Measurements from ENCODE around the gene IL33.

IL33 gene

DNA sequence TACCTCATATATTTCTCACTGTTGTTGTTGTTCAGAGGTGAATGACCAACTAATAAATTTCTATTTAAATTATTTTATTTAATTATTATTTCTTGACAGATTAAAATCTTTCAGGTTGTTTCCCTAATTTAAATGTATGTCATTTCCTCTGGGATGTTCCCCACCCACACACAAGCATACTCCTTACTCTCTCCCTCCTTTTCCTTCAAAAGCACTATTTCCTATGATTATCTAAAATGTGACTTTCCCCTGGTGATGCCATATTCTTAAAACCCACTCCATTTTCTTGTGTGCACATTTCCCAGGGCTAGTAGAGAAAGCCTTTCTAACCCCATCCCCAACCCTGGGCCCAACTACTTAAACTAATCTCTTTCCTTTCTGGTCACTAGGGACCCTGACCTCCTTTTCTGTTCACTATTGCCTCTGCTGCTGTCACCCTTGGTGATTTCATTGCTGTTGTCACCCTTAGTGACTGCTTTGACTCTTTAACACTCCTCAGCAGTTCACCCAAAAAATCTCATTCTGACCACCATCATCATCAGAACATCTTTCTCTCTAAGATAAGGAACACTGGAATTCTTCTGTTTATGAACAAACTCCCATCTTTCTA, 16.8 kb downstream of the IL33 start:
- no peak for ATAC-seq
- TF ChIP-seq ZNF565 (CRISPR knock-in tag; conservative IDR thresholded peaks at IDR 0.05; ENCODE audit: low read depth) (no peak), TOX (CRISPR knock-in tag; IDR thresholded peaks at IDR 0.05; ENCODE audit: borderline replicate concordance) (no peak), ARNTL (CRISPR knock-in tag; IDR thresholded peaks at IDR 0.05; ENCODE audit: borderline replicate concordance, low read depth) (no peak), CSRNP3 (CRISPR knock-in tag; IDR thresholded peaks at IDR 0.05) (no peak), ISL1 (CRISPR knock-in tag; IDR thresholded peaks at IDR 0.05) (no peak), PATZ1 (CRISPR knock-in tag; IDR thresholded peaks at IDR 0.05; ENCODE audit: borderline replicate concordance) (no peak), ZNF70 (CRISPR knock-in tag; IDR thresholded peaks at IDR 0.05) (no peak), PPARA (CRISPR knock-in tag; IDR thresholded peaks at IDR 0.05; ENCODE audit: borderline replicate concordance) (no peak), CSDC2 (CRISPR knock-in tag; IDR thresholded peaks at IDR 0.05) (no peak), SNAI2 (CRISPR knock-in tag; IDR thresholded peaks at IDR 0.05) (no peak), ZFP30 (CRISPR knock-in tag; IDR thresholded peaks at IDR 0.05) (no peak), TSHZ2 (CRISPR knock-in tag; IDR thresholded peaks at IDR 0.05) (no peak), RARB (CRISPR knock-in tag; IDR thresholded peaks at IDR 0.05) (no peak), CREB5 (CRISPR knock-in tag; IDR thresholded peaks at IDR 0.05; ENCODE audit: low read depth) (no peak), ZNF8 (CRISPR knock-in tag; IDR thresholded peaks at IDR 0.05) (no peak), GLIS3 (CRISPR knock-in tag; IDR thresholded peaks at IDR 0.05) (no peak), OSR1 (CRISPR knock-in tag; IDR thresholded peaks at IDR 0.05) (no peak)

DNA sequence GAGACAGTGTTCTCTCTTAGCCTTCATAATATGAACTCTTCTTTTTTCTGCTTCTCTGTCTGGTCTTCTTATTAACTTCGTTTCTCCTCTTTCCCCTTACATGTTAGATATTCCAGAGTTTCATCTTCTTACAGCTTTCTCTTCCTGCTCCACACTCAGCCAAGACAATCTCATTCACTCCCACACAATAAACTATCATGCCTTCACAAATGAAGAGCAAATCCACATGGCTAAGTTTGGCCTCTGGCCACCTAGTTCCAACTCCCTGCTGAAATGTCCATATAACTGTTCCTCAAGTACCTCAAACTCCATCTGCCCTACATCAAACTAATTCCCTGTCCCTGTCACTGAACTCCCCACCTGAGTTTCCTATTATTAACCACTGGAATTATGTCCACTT, 18.4 kb downstream of the IL33 start:
- TF ChIP-seq BACH2 (CRISPR knock-in tag; IDR thresholded peaks at IDR 0.05; ENCODE audit: borderline replicate concordance) (no peak), CSDC2 (CRISPR knock-in tag; IDR thresholded peaks at IDR 0.05) (no peak), ZFP3 (CRISPR knock-in tag; IDR thresholded peaks at IDR 0.05) (no peak), ESRRG (CRISPR knock-in tag; IDR thresholded peaks at IDR 0.05) (no peak), GLIS3 (CRISPR knock-in tag; IDR thresholded peaks at IDR 0.05) (no peak), SNAI2 (CRISPR knock-in tag; IDR thresholded peaks at IDR 0.05) (no peak), POU6F1 (CRISPR knock-in tag; IDR thresholded peaks at IDR 0.05; ENCODE audit: borderline replicate concordance, low read depth) (no peak), RARB (CRISPR knock-in tag; IDR thresholded peaks at IDR 0.05) (no peak), ZNF8 (CRISPR knock-in tag; IDR thresholded peaks at IDR 0.05) (no peak), ARNTL (CRISPR knock-in tag; IDR thresholded peaks at IDR 0.05; ENCODE audit: borderline replicate concordance, low read depth) (no peak), TSHZ2 (CRISPR knock-in tag; IDR thresholded peaks at IDR 0.05) (no peak), PPARA (CRISPR knock-in tag; IDR thresholded peaks at IDR 0.05; ENCODE audit: borderline replicate concordance) (no peak), CREB5 (CRISPR knock-in tag; IDR thresholded peaks at IDR 0.05; ENCODE audit: low read depth) (no peak), ZNF565 (CRISPR knock-in tag; conservative IDR thresholded peaks at IDR 0.05; ENCODE audit: low read depth) (no peak), PATZ1 (CRISPR knock-in tag; IDR thresholded peaks at IDR 0.05; ENCODE audit: borderline replicate concordance) (no peak), ZFP30 (CRISPR knock-in tag; IDR thresholded peaks at IDR 0.05) (no peak)
- no peak for ATAC-seq

Data from SK-N-SH treated with all-trans-retinoic acid at 6 μM for 48 hours (cell line).